Left ventricle myocardium superior (tissue), 1 donor: Measurements from ENCODE around the gene PFN3. TPM values are rescaled to one million over a fixed set of nuclear protein-coding genes. Genes with fewer than 3 reads are reported as not detected.

Source experiments
- ATAC-seq: fragments of 200-7000 bp; cut with Tn5 transposase; one replicate; pipeline ENCODE4 v1.9.1; 2020; ENCODE audit warnings: mild to moderate bottlenecking, moderate library complexity
- DNase-seq: peaks from one replicate; pipeline ENCODE4 v3.0.0-alpha.2; 2020
- intact Hi-C: fragments of 100-400 bp; cut with micrococcal nuclease; formaldehyde crosslinking; loops from one replicate; pipeline ENCODE4 v1.11.0; 2022
- total RNA-seq: library from RNA; stranded (reverse); fragmentation: NEBNext Ultra II Directional; extraction: Animal tissue kit (Norgen Biotek cat#: 25700); gene quantifications from one replicate; pipeline ENCODE4 v1.2.1, GENCODE V29; 2021
- donor health status: DM: no; HTN: yes; CAD: no; lungs with severe emphysema.

Gene PFN3
- total RNA-seq, 1 donor from 2014 or later = not detected

- ATAC-seq (no peak), DNase-seq (no peak)
- intact Hi-C loops = no loop called here
Observed at GRCh38 chr5:177355868-177356168, 44.6 kb downstream of the PFN3 start.

- DNase-seq = no peak
- no peak for ATAC-seq
- intact Hi-C loops = no loop called here
Observed at GRCh38 chr5:177355162-177355867, 45.1 kb downstream of the PFN3 start.

- DNase-seq = no peak
- intact Hi-C loops = no loop called here
- no peak for ATAC-seq
Observed at GRCh38 chr5:177354711-177355110, 45.8 kb downstream of the PFN3 start.

GRCh38 chr5:177354256-177354655 is 46.2 kb downstream of the PFN3 start:
- DNase-seq (no peak), ATAC-seq (no peak)
- intact Hi-C loops = no loop called here

GRCh38 chr5:177353093-177353492 is 47.4 kb downstream of the PFN3 start:
- DNase-seq (no peak), ATAC-seq (no peak)
- intact Hi-C loops = no loop called here

GRCh38 chr5:177351392-177352329 is 48.8 kb downstream of the PFN3 start, which contains the start of gene LMAN2:
LMAN2 (minus strand) TSS chr5:177351668; CDS start chr5:177351647, 21 bp downstream.
- intact Hi-C loops = no loop called here
- DNase-seq (peak; percentile 93), ATAC-seq (peak; percentile 99)

GRCh38 chr5:177350776-177351391 is 49.6 kb downstream of the PFN3 start:
- no peak for ATAC-seq
- DNase-seq = peak; percentile 30
- intact Hi-C loops = no loop called here

Other genes starting within 250 kb of the PFN3 start
- 21.6 TPM for gene RAB24, start 96.9 kb downstream of the PFN3 start, total RNA-seq
- 35.2 TPM for gene PRELID1, start 96.9 kb downstream of the PFN3 start, total RNA-seq
- gene MXD3, start 88.8 kb downstream of the PFN3 start, total RNA-seq = 1.7 TPM
- 61.2 TPM for gene LMAN2, start 49.0 kb downstream of the PFN3 start, total RNA-seq
- gene RGS14, start 42.7 kb downstream of the PFN3 start, total RNA-seq = 2.0 TPM
- not detected for gene SLC34A1, start 16.2 kb downstream of the PFN3 start, total RNA-seq
- not detected for gene F12, start 8.9 kb upstream of the PFN3 start, total RNA-seq
- 17.6 TPM for gene GRK6, start 26.0 kb upstream of the PFN3 start, total RNA-seq
- 0.40 TPM for gene PRR7, start 46.2 kb upstream of the PFN3 start, total RNA-seq
- 22.4 TPM for gene DBN1, start 73.0 kb upstream of the PFN3 start, total RNA-seq
- gene PDLIM7, start 96.9 kb upstream of the PFN3 start, total RNA-seq = 35.1 TPM
- 3.4 TPM for gene DOK3, start 109.2 kb upstream of the PFN3 start, total RNA-seq
- gene DDX41, start 116.3 kb upstream of the PFN3 start, total RNA-seq = 29.8 TPM
- gene FAM193B, start 153.9 kb upstream of the PFN3 start, total RNA-seq = 26.4 TPM
- gene TMED9, start 191.5 kb upstream of the PFN3 start, total RNA-seq = 63.9 TPM
- gene B4GALT7, start 199.5 kb upstream of the PFN3 start, total RNA-seq = 15.4 TPM